Eye (tissue), 1 donor: ENCODE measurements around the gene CNGA3.
A peak's percentile ranks its signal among the peaks of the same experiment; 100 is the strongest.
"Not testable (repeated sequence)": the region's sequence is repeated elsewhere in the genome, so short reads cannot be mapped to it uniquely, and the experiment has no call there.

Experiments
- DNase-seq: peaks from one replicate; pipeline ENCODE4 v3.0.0-alpha.2; 2015

Gene CNGA3

GRCh38 chr2:98346311-98347236 lies at the start of gene CNGA3:
Gene CNGA3 (plus strand): TSS chr2:98346456. CDS start chr2:98369976, 23,520 bp downstream.
- peak; percentile 81 for DNase-seq

DNA sequence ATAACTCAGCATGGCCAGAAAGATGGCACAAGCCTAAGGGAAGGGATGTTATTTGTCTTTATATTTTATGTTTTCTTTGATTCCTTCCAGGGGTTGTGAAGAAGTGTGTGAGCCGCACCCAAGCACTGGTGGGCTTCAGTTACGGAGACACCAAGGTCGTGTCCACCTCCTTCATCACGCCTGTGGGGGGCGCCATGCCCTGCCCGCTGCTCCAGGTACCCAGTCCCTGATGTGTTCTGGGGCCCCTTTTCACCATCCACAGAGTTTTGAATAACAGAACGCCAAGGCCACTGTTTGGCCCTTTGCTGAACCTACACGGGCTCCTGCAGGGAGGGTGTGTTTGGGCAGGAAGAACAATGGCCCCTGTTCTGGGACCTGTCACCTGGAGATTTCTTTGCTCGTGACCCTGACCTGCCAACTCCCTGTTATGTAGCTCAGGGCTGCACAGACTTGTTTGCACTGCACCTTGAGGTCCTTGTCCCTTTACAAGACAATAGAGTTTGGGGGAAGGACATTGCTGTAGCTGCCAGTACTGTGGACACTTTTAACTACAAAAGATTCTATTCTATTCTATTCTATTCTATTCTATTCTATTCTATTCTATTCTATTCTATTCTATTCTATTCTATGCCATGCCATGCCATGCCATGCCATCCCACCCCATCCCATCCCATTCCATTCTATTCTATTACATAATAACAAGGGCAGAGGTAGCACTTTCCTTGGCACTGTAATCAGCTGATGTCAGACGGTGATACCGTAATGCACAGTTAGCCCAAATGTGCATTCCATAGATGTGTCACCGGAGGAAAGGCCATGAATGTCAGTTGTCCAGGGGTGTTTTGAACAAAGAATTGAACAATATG lies 48.2 kb upstream of the CNGA3 start:
- DNase-seq, result no peak

GRCh38 chr2:98298683-98299164 lies 47.5 kb upstream of the CNGA3 start:
- no peak for DNase-seq

- no peak for DNase-seq
Measured at GRCh38 chr2:98299211-98299905, 46.9 kb upstream of the CNGA3 start.

DNA sequence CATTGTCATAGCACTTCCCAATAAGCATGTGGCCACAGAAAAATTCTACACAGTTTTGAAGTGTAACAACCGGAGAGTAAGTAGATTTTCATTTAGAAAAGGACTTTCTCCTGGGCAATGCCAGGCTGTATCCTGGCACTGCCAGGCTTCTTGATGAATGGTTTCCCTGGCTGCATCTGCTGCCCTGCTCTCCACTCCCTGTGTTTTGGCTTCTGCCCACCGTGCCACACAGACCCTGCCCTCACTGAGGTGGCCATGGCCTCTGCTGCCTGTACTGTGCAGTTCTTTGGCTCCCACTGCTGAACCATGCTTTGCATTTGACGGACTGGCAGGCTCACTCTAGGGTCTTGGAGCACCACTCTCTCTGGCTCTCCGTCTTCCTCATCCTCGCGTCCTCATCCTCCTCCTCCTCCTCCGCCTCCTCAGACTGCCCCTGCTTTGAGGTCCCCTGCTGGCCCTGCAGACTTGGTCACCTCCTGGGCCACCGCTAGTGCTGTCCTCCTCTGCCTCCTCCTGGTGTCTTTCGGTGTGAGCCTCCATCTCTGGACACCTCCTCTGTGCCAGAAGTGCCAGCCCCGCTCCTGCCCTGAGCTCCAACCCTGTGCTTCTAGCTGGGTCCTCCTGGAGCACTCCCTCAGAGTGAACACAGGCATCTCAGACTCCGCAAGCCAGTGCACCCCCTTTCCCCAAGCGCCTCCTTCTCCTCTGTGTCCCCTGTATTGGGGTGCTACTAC lies 45.9 kb upstream of the CNGA3 start:
- DNase-seq, result no peak

DNA sequence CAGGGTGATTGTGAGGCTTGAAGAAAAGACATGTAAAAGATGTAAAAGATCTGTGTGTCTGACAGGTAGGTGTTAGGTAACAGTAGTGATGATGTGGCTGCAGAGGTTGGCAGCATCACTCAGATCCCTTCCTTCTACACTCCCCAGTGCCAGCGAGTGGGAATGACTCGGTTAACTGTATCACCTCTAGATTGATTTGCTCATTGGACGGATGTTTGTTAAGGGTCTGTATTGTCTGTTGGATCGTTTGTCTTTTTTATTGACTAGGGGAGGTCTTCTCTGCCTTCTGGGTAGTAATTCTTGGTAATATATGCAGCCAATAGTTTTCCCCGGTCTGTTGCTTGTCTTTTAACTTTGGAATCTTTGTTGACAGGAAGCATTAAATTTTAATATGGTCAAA lies 44.8 kb upstream of the CNGA3 start:
- DNase-seq, result no peak

DNA sequence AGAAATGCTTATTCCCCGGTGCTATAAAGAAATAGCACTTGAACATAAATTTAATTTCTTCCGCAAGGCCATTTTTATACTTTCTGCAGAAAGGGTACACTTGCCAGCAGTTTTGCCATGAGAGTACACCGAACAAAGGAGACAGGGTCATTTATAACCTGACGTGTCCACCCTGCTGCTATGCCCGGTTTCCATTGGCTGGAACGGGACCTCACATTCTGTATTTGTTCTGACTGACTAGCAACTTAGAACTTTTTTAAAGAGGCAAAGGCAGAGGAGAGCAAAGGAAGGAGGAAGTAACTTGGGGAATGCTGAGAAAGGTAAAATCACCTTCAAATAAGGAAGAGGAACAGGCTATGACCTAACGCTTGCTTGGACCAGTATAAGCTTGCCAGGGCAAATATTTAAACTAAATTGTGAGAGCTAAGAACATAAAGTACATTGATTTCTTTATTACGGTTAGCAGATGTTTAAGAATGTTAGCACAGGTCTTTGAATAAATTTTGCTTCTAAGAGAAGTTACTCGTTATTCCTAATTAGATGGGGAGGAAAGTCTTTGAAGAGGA lies 39.0 kb upstream of the CNGA3 start:
- DNase-seq, result not testable (repeated sequence)

GRCh38 chr2:98308068-98308467 lies 38.2 kb upstream of the CNGA3 start:
- peak; percentile 20 for DNase-seq

DNA sequence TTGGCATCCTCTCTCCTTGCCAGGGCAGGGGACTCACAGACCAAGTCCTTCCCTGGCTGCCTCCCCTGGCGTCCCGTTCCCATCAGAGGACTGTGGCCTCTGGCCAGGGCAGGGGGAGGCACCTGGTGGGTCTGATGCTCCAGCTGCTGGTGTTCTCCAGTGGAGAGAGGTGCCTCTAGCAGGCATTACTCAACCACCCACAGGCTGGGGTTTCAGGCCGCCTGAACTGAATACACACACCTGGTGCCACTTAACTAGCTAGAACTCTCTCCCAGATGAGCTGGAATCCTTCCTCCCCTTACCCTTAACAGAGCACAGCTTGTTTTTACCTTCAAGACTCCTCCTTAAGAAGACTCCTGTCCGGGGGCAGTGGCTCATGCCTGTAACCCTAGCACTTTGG lies 37.7 kb upstream of the CNGA3 start:
- DNase-seq, result no peak

DNA sequence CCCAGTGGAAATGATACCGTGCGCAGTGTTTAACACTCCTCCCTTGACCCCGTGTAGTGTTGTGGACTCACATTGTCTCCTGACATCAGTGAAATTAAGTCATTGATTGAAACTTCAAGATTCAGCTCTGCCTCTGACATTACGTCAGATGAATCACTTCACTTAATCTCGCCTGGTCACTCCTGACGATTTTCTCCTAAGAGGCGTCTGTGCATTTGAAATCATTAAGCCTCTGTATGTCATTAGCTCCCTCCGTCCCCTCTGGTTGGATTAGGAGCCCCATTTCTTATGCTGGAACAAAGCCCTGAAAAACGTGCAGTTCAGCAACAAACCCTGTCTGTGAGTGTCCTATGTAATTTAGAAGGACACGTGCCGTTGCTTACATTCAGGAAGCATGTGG lies 36.7 kb upstream of the CNGA3 start:
- DNase-seq, result no peak

GRCh38 chr2:98310010-98310409 lies 36.2 kb upstream of the CNGA3 start:
- DNase-seq, result no peak

DNA sequence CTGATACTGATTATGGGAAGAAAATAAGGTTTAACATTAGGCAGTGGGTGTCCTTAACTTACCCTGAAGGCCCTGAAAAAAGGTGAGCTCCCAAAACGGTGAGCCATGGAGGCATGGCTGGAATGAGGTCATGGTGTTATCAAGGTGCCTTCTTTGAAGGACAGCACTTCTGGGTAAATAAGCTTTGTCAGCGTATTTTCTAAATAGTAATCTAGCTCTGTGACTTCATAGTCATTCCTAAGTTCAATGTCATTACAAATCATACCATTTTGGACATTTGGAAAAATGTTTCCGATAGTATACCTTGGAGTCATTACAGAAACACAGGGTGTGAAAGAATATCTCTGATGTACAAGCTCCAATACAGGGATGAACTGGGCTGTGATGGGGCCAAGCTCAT lies 35.2 kb upstream of the CNGA3 start:
- DNase-seq, result no peak

GRCh38 chr2:98311771-98312545 lies 34.3 kb upstream of the CNGA3 start:
- DNase-seq, result no peak

- DNase-seq, result peak; percentile 20
Measured at GRCh38 chr2:98313492-98314250, 32.6 kb upstream of the CNGA3 start.

DNA sequence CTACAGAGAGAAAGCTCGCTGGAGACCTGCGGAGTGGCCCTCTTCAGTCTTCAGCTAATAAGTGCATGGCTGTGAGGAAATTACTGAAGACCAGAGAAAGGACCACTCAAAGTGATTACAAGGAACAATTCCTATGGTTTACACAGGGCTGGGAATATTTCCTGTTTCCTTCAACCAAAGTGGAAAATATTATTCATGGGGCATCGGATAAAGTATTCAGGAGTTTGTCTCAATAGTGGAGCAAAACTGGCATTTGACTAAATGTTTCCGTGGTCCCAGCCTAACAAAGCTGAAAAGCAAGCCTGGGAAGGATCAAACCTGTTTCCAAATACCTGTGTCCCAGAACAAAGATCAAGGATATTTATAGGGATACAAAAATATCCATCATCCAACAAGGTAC lies 32.0 kb upstream of the CNGA3 start:
- DNase-seq, result no peak

DNA sequence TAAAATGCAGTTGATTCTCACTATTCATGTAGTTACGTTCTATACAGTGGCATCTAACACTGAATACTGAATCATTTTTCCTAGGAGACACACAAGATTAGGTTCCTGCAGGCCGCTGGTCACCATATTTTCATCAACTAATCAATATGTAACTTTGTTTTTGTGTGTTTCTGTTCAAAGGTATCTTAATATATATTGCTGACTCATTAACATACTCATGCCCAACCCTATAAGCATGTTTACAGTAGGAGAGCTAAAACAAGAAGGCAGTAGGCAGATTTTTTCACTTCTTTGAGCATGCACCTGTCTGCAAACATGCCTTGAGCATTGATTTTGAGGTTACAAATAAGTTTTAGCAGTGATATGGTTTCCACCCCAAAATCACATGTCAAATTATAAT lies 30.3 kb upstream of the CNGA3 start:
- DNase-seq, result no peak

- no peak for DNase-seq
Measured at GRCh38 chr2:98317214-98317613, 29.0 kb upstream of the CNGA3 start.

- not testable (repeated sequence) for DNase-seq
Measured at GRCh38 chr2:98320171-98320570, 26.1 kb upstream of the CNGA3 start.

GRCh38 chr2:98324181-98324580 lies 22.1 kb upstream of the CNGA3 start:
- no peak for DNase-seq

DNA sequence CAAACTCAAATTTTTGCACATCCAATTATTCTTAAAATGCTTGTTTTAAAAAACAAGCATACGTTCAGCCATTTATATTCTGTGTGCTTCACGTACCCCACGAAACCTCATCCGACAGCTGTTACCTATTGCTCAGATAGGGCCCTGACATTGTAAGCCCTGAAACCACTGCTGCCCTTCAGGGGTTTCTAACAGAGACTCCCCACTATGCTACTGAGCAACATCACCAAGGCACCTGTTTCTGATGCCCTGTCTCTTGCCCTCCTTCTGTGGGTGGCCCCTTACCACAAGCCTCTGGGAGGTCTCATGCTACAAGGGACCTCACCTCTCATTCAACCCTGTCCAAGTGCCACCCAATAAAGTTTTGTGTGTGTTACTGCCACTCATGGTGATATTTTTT lies 18.5 kb upstream of the CNGA3 start:
- DNase-seq, result no peak
